ENCODE data around the gene CAP1.
A peak's percentile ranks its signal among the peaks of the same experiment; 100 is the strongest.
"Not testable (repeated sequence)": the region's sequence is repeated elsewhere in the genome, so short reads cannot be mapped to it uniquely, and the experiment has no call there.

CAP1 gene, protein sequence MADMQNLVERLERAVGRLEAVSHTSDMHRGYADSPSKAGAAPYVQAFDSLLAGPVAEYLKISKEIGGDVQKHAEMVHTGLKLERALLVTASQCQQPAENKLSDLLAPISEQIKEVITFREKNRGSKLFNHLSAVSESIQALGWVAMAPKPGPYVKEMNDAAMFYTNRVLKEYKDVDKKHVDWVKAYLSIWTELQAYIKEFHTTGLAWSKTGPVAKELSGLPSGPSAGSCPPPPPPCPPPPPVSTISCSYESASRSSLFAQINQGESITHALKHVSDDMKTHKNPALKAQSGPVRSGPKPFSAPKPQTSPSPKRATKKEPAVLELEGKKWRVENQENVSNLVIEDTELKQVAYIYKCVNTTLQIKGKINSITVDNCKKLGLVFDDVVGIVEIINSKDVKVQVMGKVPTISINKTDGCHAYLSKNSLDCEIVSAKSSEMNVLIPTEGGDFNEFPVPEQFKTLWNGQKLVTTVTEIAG

DNA sequence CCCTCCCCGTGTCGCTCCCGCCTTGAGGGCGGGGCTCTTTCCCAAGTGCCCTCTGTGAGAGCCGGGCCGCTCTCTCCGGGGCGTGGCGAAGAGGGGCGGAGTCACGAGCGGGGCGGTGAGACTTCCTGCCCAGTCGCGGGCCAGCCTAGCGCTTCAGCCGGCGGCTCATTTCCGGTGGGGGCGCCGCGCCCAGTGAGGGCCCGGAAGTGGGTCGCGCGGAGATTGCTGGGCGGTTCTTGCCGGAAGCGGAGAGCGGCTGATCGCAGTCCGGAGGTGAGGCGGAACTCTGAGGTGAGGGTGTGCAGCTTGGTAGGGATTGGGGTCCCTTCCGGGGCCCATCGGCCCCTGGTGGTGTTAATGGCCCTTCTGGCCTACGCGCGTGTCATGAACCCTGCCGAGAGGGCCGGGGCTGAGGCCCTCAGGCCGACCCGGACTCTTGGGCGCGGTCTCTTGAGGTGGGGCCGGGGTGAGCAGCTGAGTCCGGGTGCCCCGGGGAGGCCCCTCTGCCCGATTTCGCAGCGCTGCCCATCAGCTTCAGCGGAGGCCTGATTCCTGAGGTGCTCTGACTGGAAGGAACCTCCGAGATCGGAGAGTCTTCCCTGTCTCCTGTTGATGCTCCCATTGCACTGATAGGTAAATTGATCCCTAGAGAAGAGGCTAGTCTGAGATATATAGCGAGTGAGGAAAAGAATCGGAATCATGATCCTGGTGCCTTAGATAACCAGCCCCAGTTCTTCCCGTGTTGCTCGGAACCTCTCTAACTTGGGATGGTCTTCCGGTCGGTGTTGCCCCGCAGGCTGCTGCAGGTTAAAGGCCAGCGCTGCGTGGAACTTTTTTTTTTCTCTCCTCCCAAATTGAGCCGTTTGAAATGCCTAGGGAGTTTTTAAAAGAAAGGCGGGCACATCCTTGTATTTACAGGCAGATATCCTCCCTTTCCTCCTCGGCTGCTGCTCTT, at the start of gene CAP1:
Gene CAP1, plus strand, starts transcription at position 219 of the 955 bp plus-strand sequence. CDS start 18,618 bp downstream, outside the sequence.
- peak; percentile 100 for DNase-seq

DNA sequence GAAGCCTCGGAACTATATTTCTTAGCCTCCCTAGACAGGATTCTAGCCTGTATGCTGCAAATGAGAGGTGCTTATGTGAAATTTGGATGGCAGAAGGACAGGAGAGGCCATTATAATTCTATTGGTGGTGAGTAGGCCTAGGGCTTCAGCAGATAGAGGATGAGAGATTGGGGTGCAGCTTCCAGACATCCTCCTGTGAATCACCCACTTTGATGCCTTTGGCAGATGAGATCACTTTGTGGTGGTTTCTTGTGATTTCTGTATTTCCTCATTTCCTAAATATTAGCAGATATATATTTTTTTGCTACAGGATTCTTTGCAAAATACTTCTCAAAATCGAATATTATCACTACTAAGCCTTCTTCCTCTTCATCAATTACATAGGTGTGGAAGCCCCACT, 48.3 kb upstream of the CAP1 start:
- no peak for DNase-seq

DNA sequence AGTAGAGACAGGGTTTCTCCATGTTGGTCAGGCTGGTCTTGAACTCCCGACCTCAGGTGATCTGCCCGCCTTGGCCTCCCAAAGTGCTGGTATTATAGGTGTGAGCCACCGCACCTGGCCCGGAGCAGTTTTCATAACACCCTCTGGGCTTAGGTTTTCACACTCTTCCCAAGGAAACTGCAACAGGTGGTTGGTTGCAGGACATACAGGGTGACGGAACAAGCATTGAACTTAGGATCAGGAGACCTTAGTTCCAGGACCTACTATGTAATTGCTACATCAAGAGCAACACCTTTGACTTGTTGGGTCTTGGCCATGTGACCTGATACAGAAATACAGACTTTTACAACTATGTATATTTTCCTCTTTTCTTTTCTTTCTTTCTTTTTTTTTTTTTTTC, 47.6 kb upstream of the CAP1 start:
- no peak for DNase-seq

DNA sequence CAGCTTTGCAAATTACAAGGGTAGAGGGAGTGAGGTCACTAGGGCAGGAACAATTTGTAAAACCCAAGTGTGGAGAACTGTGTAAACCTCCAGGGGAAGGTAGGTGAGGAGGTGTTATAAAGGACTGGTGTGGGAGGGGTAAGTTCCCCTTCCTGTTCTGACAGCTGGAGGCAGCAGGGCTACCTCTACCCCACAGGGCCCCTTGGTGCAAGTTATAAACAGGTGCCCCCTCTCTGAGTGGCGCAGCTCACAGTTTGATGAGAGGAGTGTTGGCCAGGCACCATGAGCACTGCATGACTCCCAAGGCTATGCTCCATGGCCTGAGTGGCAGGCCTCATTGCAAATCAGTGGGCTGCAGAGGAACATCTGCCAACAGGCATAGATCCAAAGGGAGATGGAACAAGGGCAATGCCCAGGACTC, 44.5 kb upstream of the CAP1 start:
- DNase-seq = no peak

DNA sequence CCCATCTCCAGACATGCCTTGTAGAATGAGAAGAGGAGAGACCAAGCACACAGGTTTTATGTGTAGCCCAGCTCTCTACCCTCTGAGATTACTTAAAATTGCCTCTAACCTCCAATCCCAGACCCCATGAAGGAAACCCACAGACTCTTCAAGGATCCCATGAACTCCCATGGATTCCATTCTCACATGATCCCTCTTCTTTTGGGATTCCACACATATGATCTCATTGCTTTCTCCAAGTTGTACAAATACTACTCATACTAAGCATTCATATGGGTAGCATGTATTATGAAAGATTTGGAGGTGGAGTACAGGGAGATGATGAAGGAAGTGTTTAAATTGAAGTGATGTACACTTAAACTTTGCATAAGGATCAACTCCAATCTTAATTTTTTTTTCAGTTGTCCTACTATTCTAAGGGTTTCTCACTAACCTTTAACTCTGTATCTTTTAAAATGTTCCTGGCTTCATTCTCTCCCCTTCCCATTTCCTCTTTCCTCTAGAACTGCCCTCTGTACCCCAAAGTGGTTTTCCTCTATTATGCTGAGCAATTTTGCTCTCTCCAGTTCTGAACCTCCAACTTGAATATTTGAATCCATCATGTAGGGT, 44.0 kb upstream of the CAP1 start:
- DNase-seq = no peak

DNA sequence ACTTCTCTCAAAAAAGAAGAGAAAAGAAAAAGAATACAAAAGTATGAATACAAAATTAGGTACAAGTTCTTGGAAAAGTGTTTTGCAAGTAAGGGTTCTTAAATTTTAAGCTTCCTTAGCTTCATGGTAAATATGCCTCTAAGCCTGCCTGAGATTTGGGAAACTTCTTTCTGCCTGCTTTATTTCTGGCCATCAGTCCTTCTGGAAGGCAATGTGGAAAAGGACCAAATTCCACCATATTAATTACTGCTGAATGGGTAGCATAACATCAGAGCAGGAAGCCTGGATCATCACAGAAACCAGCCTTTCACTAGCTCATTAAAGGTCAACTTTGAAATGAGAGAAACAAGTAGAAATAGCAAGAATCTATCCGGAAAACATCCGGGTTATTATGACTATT, 39.1 kb upstream of the CAP1 start:
- no peak for DNase-seq

DNA sequence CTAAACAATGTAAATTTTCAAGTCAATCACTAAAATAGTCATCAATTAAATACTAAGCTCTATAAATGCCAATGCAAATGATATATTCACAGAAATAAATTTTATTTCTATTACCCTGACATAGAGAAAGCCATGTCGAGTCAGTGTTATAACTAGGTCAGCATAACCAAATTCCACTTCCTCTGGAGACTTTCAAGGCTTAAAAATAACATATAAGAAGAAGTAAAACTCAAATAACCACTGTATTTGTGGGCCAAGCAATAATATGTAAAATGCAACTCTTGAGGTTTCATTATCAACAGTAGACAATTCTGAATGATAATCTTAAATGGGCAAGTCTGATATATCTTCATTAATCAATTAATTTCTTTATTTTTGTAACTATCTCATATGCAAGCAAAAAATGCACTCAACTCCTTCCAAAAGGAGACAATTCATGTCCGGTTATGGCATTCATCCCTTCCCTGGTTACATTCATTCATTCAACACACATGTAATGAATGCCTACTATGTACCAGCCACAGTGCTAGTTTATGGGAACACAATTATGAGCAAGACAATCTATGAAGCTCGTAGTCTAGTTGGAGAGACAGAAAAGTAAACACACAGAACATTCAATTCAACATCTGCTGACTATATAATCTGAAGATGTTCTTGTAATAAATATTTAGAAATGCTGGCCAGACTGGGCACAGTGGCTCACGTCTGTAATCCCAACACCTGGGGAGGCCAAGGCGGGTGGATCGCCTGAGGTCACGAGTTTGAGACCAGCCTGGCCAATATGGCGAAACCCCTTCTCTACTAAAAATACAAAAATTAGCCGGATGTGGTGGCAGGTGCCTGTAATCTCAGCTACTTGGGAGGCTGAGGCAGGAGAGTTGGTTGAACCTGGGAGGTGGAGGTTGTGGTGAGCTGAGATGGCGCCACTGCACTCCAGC, 37.1 kb upstream of the CAP1 start:
- DNase-seq = no peak

DNA sequence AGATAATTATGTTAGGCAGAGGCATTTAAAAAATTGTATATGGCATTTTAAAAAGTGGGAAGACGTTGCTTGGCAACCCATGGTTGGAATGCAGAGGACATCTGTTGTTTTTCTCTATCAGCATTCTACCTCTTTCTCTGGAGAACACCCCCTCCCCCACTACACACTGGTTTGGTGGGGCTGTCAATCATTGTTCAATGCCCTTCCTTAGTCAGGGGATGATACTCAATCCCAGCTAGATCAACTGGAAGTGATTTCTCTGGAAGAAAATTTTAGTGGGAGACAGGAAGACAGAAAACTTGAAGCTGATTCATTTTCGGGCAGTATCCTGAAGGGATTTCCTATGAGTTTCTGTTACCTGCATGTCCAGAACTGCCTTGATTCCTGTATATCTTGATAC, 35.7 kb upstream of the CAP1 start:
- DNase-seq = no peak

DNA sequence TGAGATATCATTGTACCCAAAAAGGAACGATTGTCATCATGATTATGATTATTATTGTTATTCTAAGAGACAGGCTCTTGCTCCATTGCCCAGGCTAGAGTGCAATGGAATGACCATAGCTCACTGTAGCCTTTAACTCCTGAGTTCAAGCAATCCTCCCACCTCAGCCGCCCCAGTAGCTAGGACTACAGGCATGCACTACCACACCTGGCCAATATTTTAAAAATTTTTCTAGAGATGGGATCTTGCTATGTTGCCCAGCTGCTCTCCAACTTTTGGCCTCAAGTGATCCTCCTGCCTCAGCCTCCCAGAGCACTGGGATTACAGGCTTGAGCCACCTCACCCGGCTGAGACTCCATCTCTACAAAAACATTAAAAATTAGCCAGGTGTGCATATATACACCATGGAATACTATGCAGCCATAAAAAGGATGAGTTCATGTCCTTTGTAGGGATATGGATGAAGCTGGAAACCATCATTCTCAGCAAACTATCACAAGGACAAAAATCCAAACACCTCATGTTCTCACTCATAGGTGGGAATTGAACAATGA, 33.0 kb upstream of the CAP1 start:
- DNase-seq = not testable (repeated sequence)

DNA sequence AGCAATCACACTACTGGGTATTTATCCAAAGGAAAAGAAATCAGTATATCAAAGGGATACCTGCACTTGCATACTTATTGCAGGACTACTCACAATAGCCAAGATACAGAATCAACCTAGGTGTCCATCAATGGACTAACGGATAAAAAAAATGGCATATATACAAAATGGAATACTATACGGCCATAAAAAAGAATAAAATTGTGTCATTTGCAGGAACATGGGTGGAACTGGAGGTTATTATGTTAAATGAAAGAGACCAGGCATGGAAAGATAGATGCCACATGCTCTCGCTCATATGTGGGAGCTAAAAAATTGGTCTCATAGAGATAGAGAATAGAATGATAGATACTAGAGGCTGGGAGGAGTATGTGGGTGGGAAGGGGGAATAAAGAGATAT, 29.3 kb upstream of the CAP1 start:
- no peak for DNase-seq

DNA sequence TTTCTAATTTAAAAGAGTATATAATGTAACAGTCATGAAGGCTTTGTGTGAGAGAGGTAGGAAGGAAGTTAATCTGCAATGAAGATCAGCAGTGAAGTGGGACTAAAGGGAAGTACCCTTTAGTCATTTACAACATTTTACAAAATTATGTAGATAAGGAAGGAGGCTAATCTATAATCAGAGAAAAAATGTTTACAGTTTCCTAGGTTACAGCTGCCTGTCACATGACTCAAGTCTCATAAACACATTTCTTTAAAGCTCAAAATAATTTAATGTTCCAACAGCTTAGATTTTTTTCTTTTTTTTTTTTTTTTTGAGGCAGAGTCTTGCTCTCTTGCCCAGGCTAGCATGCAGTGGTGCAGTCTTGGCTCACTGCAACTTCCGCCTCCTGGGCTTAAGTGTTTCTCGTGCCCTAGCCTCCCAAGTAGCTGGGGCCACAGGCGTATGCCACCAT, 26.2 kb upstream of the CAP1 start:
- no peak for DNase-seq

DNA sequence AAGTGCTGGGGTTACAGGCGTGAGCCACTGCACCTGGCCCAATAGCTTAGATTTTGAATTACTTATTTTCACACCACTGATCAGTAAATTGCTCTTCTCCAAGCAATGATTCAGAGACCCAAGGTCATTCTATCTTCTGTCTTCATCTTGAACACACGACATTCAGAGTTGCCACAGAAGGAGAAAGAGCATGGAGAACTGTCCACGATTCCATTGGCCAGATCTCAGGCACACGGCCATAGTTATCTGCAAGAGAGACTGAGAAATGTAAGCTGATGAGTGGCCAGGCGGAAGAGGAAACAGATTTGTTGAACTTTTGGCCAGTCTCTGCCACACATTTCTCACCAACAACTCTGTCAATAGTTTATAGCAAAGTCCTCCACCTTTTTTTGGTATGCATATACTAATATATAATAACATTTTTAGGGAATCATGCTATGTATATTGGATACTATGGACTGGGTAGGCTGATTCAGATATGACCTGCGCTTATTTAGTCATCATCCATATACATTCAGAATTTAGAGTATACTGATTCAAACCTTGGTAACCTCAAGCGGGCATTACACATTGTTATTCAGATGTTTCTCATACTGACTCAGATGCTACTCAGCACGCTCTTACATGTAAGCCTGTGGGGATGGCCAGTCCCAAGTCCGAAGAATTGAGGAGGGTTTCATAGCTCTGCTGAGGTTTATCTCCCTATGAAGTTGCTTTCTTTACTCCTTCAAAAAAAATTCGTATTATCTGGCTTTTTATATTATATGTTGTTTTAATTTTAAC, 25.5 kb upstream of the CAP1 start:
- DNase-seq = no peak

DNA sequence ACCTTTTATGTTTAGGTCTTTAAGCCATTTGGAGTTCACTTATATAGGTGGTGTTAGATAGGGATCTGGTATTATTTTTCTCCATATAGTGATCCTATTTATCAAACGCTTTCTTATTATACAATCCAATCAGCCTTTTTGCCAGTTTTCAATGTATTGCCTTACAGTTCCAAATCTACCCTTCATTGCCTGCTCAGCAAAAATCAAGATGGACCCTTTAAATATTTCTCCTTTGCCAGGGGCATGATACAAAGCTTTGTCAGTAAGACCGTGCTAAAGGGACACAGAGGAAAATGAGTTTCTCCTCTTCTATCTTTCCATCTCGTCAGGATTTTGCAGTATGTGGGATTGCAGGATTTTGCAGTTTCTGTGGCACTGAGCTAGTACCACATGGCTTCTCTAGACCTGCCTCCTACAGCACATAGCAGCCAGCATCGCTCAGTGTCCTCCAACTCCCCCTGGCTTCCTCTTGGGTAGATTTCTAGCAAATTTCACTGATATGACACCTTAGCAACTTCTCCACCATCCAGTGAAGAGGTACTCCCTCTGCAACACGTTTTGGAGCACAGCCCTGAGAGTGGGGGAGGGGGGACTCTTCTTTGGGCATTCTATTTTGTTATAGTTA, 22.5 kb upstream of the CAP1 start:
- no peak for DNase-seq

DNA sequence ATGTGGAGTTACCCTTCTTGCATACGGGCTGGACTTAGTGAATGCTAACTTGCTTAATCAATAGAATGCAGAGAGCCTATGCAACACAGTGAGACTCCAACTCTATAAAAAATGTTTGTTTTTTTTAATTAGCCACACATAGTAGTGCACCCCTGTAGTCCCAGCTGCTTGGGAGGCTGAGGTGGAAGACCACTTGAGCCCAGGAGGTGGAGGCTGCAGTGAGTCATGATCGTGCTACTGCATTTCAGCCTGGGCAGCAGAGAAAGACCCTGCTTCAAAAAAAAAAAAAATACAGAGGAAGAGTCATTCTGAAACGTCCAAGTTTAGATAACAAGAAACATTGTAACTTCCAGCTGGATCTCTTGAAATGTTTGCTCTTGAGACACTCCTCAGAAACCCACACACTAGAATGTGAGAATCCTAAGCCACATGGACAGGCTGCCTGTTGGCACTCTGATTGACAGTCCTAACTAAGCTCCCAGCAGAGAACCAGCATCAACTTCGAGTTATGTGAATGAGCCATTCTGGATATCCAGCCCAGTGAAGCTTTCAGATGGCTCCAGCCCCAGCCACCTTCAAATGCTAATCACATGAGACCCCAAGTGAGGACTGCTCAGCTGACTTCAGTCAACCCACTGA, 20.0 kb upstream of the CAP1 start:
- DNase-seq = no peak

DNA sequence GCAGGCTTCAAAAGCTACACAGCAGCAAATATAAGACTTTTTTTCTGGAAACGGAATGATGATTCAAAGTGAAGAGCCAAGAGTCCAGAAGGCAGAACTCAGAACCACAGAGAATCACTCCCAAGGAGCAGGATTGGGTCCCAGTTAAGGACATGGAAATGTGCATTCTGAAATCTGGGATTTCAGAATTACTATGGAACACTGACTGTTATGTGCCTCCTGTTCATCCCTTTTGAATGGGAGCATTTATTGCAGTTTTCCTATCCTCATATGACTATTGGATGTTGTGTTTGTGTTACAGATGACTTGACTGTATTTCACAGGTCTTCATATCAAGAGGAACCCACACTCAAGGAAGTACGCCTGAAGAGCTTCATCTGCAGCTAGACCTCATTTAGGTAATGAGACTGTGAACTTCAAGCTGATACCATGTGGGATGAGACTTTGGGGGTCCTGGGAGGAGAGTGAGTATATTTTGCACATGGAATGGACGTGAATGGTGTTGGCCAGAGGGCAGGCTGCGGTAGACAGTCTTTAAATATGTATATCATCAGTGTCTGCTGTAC, 17.1 kb upstream of the CAP1 start:
- DNase-seq = no peak

DNA sequence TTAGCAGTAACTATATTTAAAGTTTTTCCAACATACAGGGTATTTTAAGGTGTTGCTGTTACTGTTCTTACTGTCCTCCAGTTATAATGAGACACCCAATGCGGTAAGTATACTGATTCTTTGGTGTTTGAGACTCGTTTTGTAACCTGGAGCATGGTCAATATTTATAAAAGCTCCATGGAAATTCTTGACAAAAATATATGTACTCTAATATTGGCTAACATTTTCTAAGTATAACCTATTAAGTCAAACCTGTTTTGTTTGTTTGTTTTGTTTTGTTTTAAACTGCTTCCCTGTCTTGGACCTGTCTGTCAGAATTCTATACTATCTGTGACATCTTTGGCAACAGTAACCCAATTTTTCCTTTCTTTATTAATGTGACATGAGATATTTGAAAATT, 15.9 kb upstream of the CAP1 start:
- no peak for DNase-seq

DNA sequence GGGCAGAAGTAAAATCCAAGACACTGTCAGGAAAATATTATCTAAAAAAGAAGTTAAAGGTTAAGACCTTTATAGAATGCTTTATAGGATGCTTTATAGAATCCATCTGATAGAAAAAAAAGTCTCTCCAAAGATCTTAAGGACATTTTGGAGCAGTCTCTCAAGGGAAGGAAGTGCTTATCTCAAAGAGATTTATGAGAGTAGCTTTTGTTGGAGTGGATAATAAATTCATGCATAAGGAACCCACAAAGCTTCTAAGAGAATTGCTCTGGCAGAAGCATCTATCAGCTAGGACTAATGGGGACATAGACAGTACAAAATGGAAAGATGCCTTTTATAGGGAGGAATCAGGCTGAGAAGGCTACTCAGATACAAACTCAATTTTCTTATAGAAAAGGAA, 12.9 kb upstream of the CAP1 start:
- DNase-seq = no peak

DNA sequence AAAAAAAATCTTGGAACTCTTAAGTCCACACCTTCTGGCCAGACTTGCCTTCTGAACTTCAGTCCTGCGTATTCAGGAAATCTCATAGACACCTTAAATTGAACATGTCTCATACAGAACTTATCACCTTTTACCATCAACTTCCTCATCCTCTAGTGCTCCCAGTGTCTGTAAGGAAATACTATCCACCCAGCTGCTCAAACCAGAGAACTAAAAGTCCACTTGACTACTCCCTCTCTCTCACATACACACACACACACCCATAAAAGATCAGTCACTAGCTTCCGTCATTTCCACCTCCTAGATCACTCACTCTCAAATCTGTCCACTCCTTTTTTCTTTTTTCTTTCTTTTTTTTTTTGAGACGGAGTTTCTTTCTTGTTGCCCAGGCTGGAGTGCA, 10.9 kb upstream of the CAP1 start:
- DNase-seq = no peak

DNA sequence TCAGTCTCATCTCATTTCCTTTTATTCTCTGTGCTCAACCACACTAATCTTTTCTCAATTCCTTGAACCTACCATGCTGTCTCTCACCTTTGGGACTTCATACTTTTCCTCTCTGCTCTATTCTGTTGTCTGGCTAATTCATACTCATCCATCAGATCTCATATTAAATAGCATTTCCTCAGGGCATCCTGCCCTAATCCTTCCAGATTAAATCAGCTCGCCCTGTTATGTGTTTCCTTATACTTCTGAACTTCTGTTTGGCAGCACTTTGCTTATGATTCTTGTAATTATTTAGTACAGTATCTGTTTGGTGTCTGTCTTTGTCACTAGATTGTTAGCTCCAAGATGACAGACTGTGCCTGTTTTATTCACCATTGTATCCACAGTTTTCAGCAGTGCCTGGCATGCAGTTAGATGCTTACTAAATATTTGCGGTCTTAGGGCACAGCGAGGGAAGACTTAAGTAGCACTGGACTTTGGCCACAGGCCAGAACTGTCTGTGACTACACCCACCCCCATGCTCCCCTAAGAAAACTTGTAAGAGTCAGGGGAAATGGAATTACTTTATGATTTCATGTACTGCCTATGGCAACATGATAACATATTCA, 9.9 kb upstream of the CAP1 start:
- no peak for DNase-seq

Data from stimulated activated CD4-positive, alpha-beta T cell treated with anti-CD3 and anti-CD28 coated beads, Interleukin-12 subunit alpha, Interleukin-12 subunit beta, amount 100 ng/mL, for 4 hours (primary cell).